AG09319 (cell line): Measurements from ENCODE around the gene ASIC2.

Source experiments
- DNase-seq: peaks from one replicate; pipeline ENCODE4 v3.0.0-alpha.2; 2010; ENCODE audit warnings: low read depth; ENCODE audit errors: extremely low read depth
- CTCF ChIP-seq: IDR thresholded peaks from 2 replicates; pipeline ENCODE4 v1.5.1; 2011; ENCODE audit warnings: low read depth, mild to moderate bottlenecking, inconsistent platforms, low read length, moderate library complexity

The ASIC2 gene

GRCh38 chr17:33142705-33143299 lies 150.3 kb downstream of the ASIC2 start:
- DNase-seq, result no peak
- no peak for TF ChIP-seq CTCF

- no peak for DNase-seq
- no peak for TF ChIP-seq CTCF
Measured at GRCh38 chr17:33140413-33141099, 152.5 kb downstream of the ASIC2 start.

- no peak for TF ChIP-seq CTCF
- DNase-seq, result no peak
Measured at GRCh38 chr17:33138627-33139026, 154.5 kb downstream of the ASIC2 start.

GRCh38 chr17:33137426-33137825 lies 155.7 kb downstream of the ASIC2 start:
- no peak for DNase-seq
- TF ChIP-seq CTCF, result no peak

- DNase-seq, result no peak
- no peak for TF ChIP-seq CTCF
Measured at GRCh38 chr17:33135691-33136090, 157.4 kb downstream of the ASIC2 start.

- no peak for DNase-seq
- TF ChIP-seq CTCF, result no peak
Measured at GRCh38 chr17:33131620-33132019, 161.5 kb downstream of the ASIC2 start.

- no peak for TF ChIP-seq CTCF
Measured at GRCh38 chr17:33127706-33128105, 165.4 kb downstream of the ASIC2 start.

More at GRCh38 chr17:33127706-33128105, 165.4 kb downstream of the ASIC2 start:
- DNase-seq, result no peak
